CD14-positive monocyte (primary cell): ENCODE measurements around the gene HIPK3. TPM values are rescaled to one million over a fixed set of nuclear protein-coding genes. Genes with fewer than 3 reads are reported as not detected.
A peak's percentile ranks its signal among the peaks of the same experiment; 100 is the strongest.

Experiments
- DNase-seq, 3 donors: peaks; one replicate each; pipeline ENCODE4 v3.0.0-alpha.2; 2011 to 2022
- H2AFZ ChIP-seq: 2 replicates; pipeline ENCODE4 v1.6.0; 2012; ENCODE audit warnings: mild to moderate bottlenecking, low read depth, low read length, inconsistent platforms; ENCODE audit not compliant: insufficient read depth, poor library complexity, severe bottlenecking
- H3K27ac ChIP-seq, 2 donors: 1 replicate in 1 of 2; 2 replicates in 1 of 2; pipeline ENCODE4 v1.5.1; 2012 to 2013; ENCODE audit warnings: low read length in 2 of 2, control low read depth in 1 of 2, inconsistent platforms in 1 of 2, low read depth in 1 of 2, mild to moderate bottlenecking in 1 of 2
- H3K27me3 ChIP-seq, 2 donors: one replicate each; pipeline versions ENCODE4 v1.6.0 to v1.6.1; 2011 to 2013; ENCODE audit warnings: low read length in 2 of 2; ENCODE audit not compliant: control insufficient read depth in 2 of 2, insufficient read depth in 2 of 2
- H3K36me3 ChIP-seq, 2 donors: replicated peaks in 1 of 2; 1 replicate in 1 of 2; 2 replicates in 1 of 2; pipeline versions ENCODE4 v1.5.1 to v1.6.1; 2012 to 2013; ENCODE audit warnings: low read length in 2 of 2, control low read depth in 1 of 2, inconsistent platforms in 1 of 2, mild to moderate bottlenecking in 1 of 2; ENCODE audit not compliant: insufficient read depth in 2 of 2, control insufficient read depth in 1 of 2
- H3K4me1 ChIP-seq, 2 donors: 1 replicate in 1 of 2; 2 replicates in 1 of 2; pipeline versions ENCODE4 v1.5.1 to v1.6.1; 2012 to 2013; ENCODE audit warnings: low read length in 2 of 2, control low read depth in 1 of 2, inconsistent platforms in 1 of 2, mild to moderate bottlenecking in 1 of 2, moderate library complexity in 1 of 2; ENCODE audit not compliant: insufficient read depth in 2 of 2, control insufficient read depth in 1 of 2
- H3K4me2 ChIP-seq: replicated peaks from 2 replicates; pipeline ENCODE3; 2012; ENCODE audit warnings: low read length, moderate library complexity, mild to moderate bottlenecking; ENCODE audit not compliant: poor library complexity, severe bottlenecking; ENCODE audit errors: extremely low read depth
- H3K4me3 ChIP-seq, 3 experiments: fragments of 200-600 bp in 1 of 3; sonication (generic) in 1 of 3; replicated peaks in 1 of 3; 1 replicate in 2 of 3; 2 replicates in 1 of 3; pipeline ENCODE4 v1.5.1; 2011 to 2013; ENCODE audit warnings: low read length in 3 of 3, mild to moderate bottlenecking in 3 of 3, control low read depth in 2 of 3, low read depth in 2 of 3, inconsistent platforms in 1 of 3, moderate library complexity in 1 of 3
- H3K79me2 ChIP-seq: 2 replicates; pipeline ENCODE4 v1.6.0; 2012; ENCODE audit warnings: mild to moderate bottlenecking, control low read depth, inconsistent platforms, low read length, moderate library complexity; ENCODE audit not compliant: insufficient read depth
- H3K9ac ChIP-seq: 2 replicates; pipeline ENCODE4 v1.6.0; 2017; ENCODE audit warnings: low read length, mild to moderate bottlenecking; ENCODE audit not compliant: insufficient read depth, poor library complexity, severe bottlenecking
- H3K9me3 ChIP-seq, 2 donors: replicated peaks in 1 of 2; 1 replicate in 1 of 2; 2 replicates in 1 of 2; pipeline versions ENCODE4 v1.5.1 to v1.6.1; 2012 to 2013; ENCODE audit warnings: low read length in 2 of 2, control low read depth in 1 of 2; ENCODE audit not compliant: control insufficient read depth in 1 of 2, insufficient read depth in 1 of 2
- H4K20me1 ChIP-seq: 2 replicates; pipeline ENCODE4 v1.6.0; 2012; ENCODE audit warnings: mild to moderate bottlenecking, low read length, control low read depth, moderate library complexity; ENCODE audit not compliant: insufficient read depth
- H3K27ac Mint-ChIP-seq, 7 donors: one replicate each; pipeline ENCODE4 v1.8.0; 2020; ENCODE audit warnings: mild to moderate bottlenecking in 7 of 7, mixed read lengths in 7 of 7, moderate library complexity in 6 of 7, inconsistent platforms in 2 of 7
- H3K27me3 Mint-ChIP-seq, 3 donors: one replicate each; pipeline ENCODE4 v1.8.0; 2021 to 2022; ENCODE audit warnings: low read depth in 3 of 3, mild to moderate bottlenecking in 3 of 3, mixed read lengths in 3 of 3, moderate library complexity in 3 of 3, inconsistent platforms in 1 of 3
- H3K36me3 Mint-ChIP-seq, 2 donors: one replicate each; pipeline ENCODE4 v1.8.0; 2020; ENCODE audit warnings: mixed read lengths in 2 of 2, inconsistent platforms in 1 of 2, mild to moderate bottlenecking in 1 of 2
- H3K4me1 Mint-ChIP-seq: one replicate; pipeline ENCODE4 v1.8.0; 2020; ENCODE audit warnings: mild to moderate bottlenecking, mixed read lengths
- H3K4me3 Mint-ChIP-seq, 2 donors: one replicate each; pipeline ENCODE4 v1.8.0; 2020; ENCODE audit warnings: mild to moderate bottlenecking in 2 of 2, mixed read lengths in 2 of 2, moderate library complexity in 1 of 2
- H3K9me3 Mint-ChIP-seq, 7 donors: one replicate each; pipeline ENCODE4 v1.8.0; 2020 to 2022; ENCODE audit warnings: mixed read lengths in 7 of 7, mild to moderate bottlenecking in 6 of 7, moderate library complexity in 6 of 7, inconsistent platforms in 2 of 7
- CTCF ChIP-seq: fragments of 200-600 bp; IDR thresholded peaks from one replicate; pipeline ENCODE4 v1.8.0; 2022; ENCODE audit warnings: antibody characterized with exemption, mild to moderate bottlenecking
- WGBS: methylation state at CpG from one replicate; pipeline ENCODE4 v1.1.5; 2013; ENCODE audit warnings: missing lambda C conversion rate; ENCODE audit not compliant: insufficient coverage; 5-methylcytosine and 5-hydroxymethylcytosine counted together
- intact Hi-C, 2 donors: fragments of 100-400 bp; cut with micrococcal nuclease; formaldehyde crosslinking; loops; one replicate each; pipeline versions ENCODE4 v1.15.0 to v1.15.1; 2023
- polyA plus RNA-seq, 3 donors: library from polyadenylated mRNA; depleted of rRNA in 1 of 3; unstranded in 2 of 3; stranded (reverse) in 1 of 3; fragments of 300-500 nt in 2 of 3; fragments of >200 nt in 1 of 3; fragmentation: Illumina TruSeq in 2 of 3; gene quantifications; 1 replicate in 2 of 3; 2 replicates in 1 of 3; pipeline ENCODE4 v1.2.3, GENCODE V29; 2012 to 2021

The HIPK3 gene
- polyA plus RNA-seq, 3 donors: 62.0 to 68.6 (median 63.5) TPM

GRCh38 chr11:33262011-33262645 is 4.9 kb downstream of the HIPK3 start:
- H3K36me3 Mint-ChIP-seq: peaks cover 3 to 11% of the 10 kb centered on the region in 2 donors
- H3K4me1 Mint-ChIP-seq: peaks cover 61% of the 10 kb centered on the region
- Histone ChIP-seq H3K27me3 (no peaks in the 10 kb centered on the region), H4K20me1 (peaks cover 84% of the 10 kb centered on the region), H3K27ac (peak overlapping the region in 1 of 2 donors; percentile 72), H3K4me2 (peak overlapping the region; percentile 40), H3K79me2 (peaks cover 98% of the 10 kb centered on the region), H3K9ac (no peak overlapping the region), H3K36me3 (no peaks in the 10 kb centered on the region), H2AFZ (no peak overlapping the region), H3K4me1 (peaks cover 53 to 75% of the 10 kb centered on the region in 2 donors), H3K4me3 (peak overlapping the region in 1 of 3 experiments; percentile 53), H3K9me3 (no peaks in the 10 kb centered on the region)
- H3K27ac Mint-ChIP-seq: peak overlapping the region; percentile 62 to 88 (median 85)
- no peaks in the 10 kb centered on the region for H3K9me3 Mint-ChIP-seq
- intact Hi-C loops: no loop called here
- DNase-seq: peak; percentile 26 to 59 (median 38)
- peak overlapping the region; percentile 39 to 79 for H3K4me3 Mint-ChIP-seq
- H3K27me3 Mint-ChIP-seq: no peaks in the 10 kb centered on the region
- TF ChIP-seq CTCF: no peak

DNA sequence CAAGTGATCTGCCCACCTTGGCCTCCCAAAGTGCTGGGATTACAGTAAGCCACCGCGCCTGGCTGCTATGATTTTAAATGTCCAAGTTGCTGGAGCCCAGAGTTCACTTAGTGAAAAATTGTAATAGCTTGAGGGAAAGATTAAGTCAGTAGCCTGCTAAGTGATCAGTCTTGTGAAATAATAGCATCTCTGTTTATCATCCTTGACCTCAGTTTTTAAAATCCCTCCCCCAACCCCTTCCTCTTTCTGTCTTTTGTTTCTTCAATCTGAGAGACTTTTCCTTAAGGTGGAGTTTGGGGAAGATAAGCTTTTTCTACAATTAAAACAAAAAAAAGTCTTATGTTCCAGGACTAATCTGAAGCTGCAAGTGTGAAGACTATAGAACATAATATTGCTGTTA is 6.4 kb downstream of the HIPK3 start:
- H3K9me3 ChIP-seq: no peaks in the 10 kb centered on the region
- H3K9ac ChIP-seq: peak overlapping the region; percentile 30
- WGBS: no CpG with 5 or more reads among the region's 2 CpGs
- H3K27me3 Mint-ChIP-seq: no peaks in the 10 kb centered on the region
- intact Hi-C loops: no loop called here
- H3K79me2 ChIP-seq: peaks cover 100% of the 10 kb centered on the region
- peak overlapping the region in 1 of 3 experiments; percentile 54 for H3K4me3 ChIP-seq
- no peak overlapping the region for H2AFZ ChIP-seq
- peaks cover 62% of the 10 kb centered on the region for H3K4me1 Mint-ChIP-seq
- H3K36me3 ChIP-seq: no peaks in the 10 kb centered on the region
- peak overlapping the region; percentile 76 to 86 for H3K27ac ChIP-seq
- H3K4me3 Mint-ChIP-seq: peak overlapping the region; percentile 54 to 70
- peak; percentile 37 to 72 (median 55) for DNase-seq
- H4K20me1 ChIP-seq: peaks cover 98% of the 10 kb centered on the region
- H3K4me2 ChIP-seq: peak overlapping the region; percentile 56
- peak overlapping the region; percentile 86 to 94 (median 93) for H3K27ac Mint-ChIP-seq
- TF ChIP-seq CTCF: no peak
- H3K9me3 Mint-ChIP-seq: no peaks in the 10 kb centered on the region
- H3K4me1 ChIP-seq: peaks cover 53 to 75% of the 10 kb centered on the region in 2 donors
- H3K27me3 ChIP-seq: no peaks in the 10 kb centered on the region
- H3K36me3 Mint-ChIP-seq: peaks cover 3 to 11% of the 10 kb centered on the region in 2 donors
